ENCODE measurements around the gene AKT2.
A peak's percentile ranks its signal among the peaks of the same experiment; 100 is the strongest.
"Not testable (repeated sequence)": the region's sequence is repeated elsewhere in the genome, so short reads cannot be mapped to it uniquely, and the experiment has no call there.

The AKT2 gene

GRCh38 chr19:40284501-40285352, at the start of gene AKT2:
TSS of gene AKT2 (minus strand) at chr19:40285345. CDS start at chr19:40265267, 20,078 bp downstream.
- DNase-seq = peak in 27 of 56 donors; percentile 60 to 90 (median 84)

GRCh38 chr19:40333083-40333482, 47.9 kb upstream of the AKT2 start:
- DNase-seq = not testable (repeated sequence)

- DNase-seq = peak in 11 of 56 donors; percentile 2 to 14 (median 6)
Observed at GRCh38 chr19:40332669-40333068, 47.5 kb upstream of the AKT2 start.

- DNase-seq = no peak
Observed at GRCh38 chr19:40331052-40331451, 45.9 kb upstream of the AKT2 start.

GRCh38 chr19:40326201-40326600, 41.1 kb upstream of the AKT2 start:
- no peak for DNase-seq

- DNase-seq = no peak
Observed at GRCh38 chr19:40323705-40324104, 38.6 kb upstream of the AKT2 start.

GRCh38 chr19:40322951-40323615, 37.9 kb upstream of the AKT2 start:
- no peak for DNase-seq

GRCh38 chr19:40322271-40322610, 37.1 kb upstream of the AKT2 start:
- no peak for DNase-seq

- no peak for DNase-seq
Observed at GRCh38 chr19:40321566-40322270, 36.6 kb upstream of the AKT2 start.

GRCh38 chr19:40321076-40321475, 35.9 kb upstream of the AKT2 start:
- no peak for DNase-seq

GRCh38 chr19:40320558-40320935, 35.4 kb upstream of the AKT2 start:
- no peak for DNase-seq

- DNase-seq = no peak
Observed at GRCh38 chr19:40317338-40317737, 32.2 kb upstream of the AKT2 start.

GRCh38 chr19:40315812-40316470, 30.8 kb upstream of the AKT2 start:
- DNase-seq = no peak

GRCh38 chr19:40314656-40315055, 29.5 kb upstream of the AKT2 start:
- no peak for DNase-seq

- no peak for DNase-seq
Observed at GRCh38 chr19:40313229-40313983, 28.3 kb upstream of the AKT2 start.

- no peak for DNase-seq
Observed at GRCh38 chr19:40312533-40312932, 27.4 kb upstream of the AKT2 start.

- no peak for DNase-seq
Observed at GRCh38 chr19:40309666-40310065, 24.5 kb upstream of the AKT2 start.

GRCh38 chr19:40305403-40305802, 20.3 kb upstream of the AKT2 start:
- peak in 46 of 56 donors; percentile 10 to 82 (median 40) for DNase-seq

GRCh38 chr19:40304306-40304705, 19.2 kb upstream of the AKT2 start:
- no peak for DNase-seq

- DNase-seq = no peak
Observed at GRCh38 chr19:40303765-40304164, 18.6 kb upstream of the AKT2 start.
